DMS53 (cell line): ENCODE results near the gene MALRD1.
A peak's percentile ranks its signal among the peaks of the same experiment; 100 is the strongest.

Source experiments
- DNase-seq: peaks from one replicate; lab custom pipeline; 2025; lab: John Stamatoyannopoulos, UW

Gene MALRD1

GRCh38 chr10:19111501-19112267, 63.1 kb downstream of the MALRD1 start:
- DNase-seq = no peak

DNA sequence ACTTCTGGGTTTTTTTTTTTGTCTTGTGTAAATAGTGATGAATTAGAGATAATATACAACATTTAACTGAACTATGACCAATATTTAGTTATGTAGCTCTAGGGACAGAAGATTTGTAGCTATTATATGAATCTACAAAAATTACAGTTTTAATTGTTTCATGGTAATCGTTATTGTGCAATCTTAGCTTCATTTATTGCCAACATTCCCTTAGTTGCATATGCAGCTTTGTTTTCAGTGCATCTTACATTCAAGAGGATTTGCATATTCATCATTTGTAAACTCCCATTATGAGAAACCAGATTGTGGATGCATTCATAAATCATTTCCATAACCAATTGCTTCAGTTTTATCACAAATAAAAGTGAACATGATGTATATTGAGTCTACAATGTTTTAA, 68.8 kb downstream of the MALRD1 start:
- DNase-seq = no peak

DNA sequence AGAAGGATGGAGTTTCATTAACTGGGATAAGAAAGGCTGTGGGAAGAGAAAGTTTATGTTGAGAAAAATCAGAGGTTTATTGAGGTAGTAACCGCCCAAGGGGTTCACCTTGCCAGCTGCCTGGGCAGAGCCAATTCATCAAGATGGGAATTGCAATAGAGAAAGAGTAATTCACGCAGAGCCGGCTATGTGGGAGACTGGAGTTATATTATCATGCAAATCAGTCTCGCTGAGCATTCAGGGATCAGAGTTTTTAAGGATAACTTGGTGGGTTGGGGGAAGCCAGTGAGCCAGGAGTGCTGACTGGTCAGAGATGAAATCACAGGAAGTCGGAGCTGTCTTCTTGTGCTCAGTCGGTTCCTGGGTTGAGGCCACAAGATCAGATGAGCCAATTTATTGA, 70.6 kb downstream of the MALRD1 start:
- DNase-seq = no peak

DNA sequence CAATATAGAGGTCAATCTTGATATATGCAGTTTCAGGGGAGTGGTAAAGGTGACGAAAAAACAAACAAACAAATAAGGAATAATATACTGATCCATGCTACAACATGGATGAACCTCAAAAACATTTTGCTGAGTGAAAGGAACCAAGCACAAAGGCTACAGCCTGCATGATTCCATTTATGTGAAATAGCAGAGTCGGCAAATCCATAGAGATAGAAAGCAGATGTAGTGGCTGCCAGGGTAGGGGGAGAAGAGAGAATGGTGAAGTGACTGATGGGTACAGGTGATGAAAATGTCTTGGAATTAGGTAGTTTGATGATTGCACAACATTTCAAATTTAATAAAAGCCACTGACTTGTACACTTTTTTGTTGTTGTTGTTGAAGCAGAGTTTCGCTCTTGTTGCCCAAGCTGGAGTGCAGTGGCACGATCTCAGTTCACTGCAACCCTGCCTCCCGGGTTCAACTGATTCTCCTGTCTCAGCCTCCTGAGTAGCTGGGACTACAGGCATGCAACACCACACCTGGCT, 71.8 kb downstream of the MALRD1 start:
- no peak for DNase-seq

DNA sequence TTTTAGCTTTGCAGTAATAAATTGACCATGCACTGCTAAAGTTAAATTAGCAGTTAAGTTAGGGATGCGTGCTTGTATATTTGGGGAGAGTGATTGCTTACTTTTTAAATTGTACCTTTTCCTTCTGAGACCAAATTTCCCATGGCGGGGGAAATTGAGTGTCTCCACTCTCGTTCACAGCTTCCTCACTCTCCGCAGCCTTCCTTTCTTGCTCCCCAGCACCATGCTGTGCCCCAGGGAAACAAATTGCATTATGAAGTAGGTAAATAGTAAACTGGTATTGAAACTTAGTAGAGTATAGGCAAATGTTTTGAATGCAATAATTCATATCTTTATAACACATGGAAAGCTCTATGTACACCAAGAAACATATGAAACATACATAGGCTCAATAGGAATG, 85.4 kb downstream of the MALRD1 start:
- no peak for DNase-seq

DNA sequence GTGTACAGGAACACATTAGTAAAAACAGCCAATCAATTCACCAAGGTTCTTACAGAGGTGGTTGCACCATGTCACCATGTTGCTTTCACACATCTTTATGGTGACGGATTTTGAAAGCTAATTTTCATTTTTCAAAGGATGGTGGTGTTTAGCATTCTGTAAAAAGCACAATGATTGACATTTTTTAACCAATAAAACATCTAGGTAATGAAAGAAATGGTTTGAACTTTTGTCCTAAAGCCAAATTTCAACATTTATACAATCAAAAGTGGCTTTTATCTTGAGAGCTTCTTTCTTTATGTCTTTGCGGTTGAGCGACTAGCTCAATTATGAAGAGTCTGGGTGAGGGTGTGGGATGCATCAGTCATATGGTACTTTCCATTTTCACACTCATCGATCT, 94.4 kb downstream of the MALRD1 start:
- DNase-seq = no peak

- DNase-seq = no peak
These were observed 95.6 kb downstream of the MALRD1 start for GRCh38 chr10:19144206-19144605.

DNA sequence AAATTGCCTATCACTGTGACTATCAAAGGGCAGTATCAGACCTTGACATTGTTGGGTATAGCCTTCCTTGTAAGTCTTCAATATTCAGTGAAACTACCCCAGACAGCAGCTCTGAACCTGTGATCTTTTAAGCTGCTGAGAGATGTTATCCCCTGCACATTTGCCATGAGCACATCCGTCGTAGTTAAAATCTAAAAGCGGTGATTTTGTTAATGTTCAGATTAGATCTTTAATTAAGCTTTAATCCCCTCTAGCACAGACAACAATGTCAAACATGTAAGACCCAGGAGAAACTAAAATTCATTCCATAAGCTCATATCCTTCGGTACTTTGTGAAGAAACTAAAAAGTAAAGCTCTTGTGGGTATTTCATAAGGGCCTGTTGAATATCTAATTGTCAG, 105.8 kb downstream of the MALRD1 start:
- DNase-seq = no peak

GRCh38 chr10:19158358-19158757, 109.8 kb downstream of the MALRD1 start:
- DNase-seq = no peak

- DNase-seq = no peak
These were observed 110.3 kb downstream of the MALRD1 start for GRCh38 chr10:19158870-19159269.

DNA sequence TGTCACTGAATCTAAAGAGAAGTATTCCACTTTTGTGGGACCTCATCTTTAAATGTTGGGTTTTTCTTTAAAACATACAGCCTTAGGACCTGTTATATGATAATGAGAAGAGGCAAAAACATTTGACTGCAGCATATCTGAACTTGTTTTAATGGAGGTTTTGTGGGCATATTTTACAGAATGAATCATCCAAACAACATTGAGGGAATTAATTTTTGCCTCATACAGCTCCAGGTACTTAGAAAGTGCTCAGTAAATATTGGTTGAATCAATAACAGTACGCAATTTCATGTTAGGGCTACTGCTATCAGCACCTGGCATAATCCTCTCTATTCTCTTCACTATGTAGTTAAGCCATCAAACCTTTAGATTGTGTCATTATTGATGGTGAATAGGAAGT, 115.9 kb downstream of the MALRD1 start:
- peak; percentile 28 for DNase-seq

DNA sequence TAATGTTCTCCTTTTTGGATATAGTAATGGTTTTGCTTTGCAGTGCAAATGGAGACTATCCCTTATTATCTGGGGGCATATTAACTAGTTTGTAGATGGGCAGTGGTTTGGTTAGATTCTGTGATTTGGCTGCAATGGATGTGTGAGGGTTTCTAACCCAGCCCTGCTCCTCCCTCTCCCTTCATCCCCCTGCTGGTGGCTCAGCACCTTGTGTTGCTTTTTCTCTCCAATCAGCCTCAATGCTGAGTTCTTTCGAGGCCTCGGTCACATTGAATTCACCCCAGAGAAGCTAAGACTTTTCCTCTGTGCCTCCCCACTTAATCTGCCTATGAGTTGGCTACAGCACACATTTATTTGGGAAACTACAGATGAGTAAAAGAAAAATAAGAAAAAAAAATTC, 120.0 kb downstream of the MALRD1 start:
- peak; percentile 55 for DNase-seq

- DNase-seq = no peak
These were observed 120.4 kb downstream of the MALRD1 start for GRCh38 chr10:19169041-19169440.

DNA sequence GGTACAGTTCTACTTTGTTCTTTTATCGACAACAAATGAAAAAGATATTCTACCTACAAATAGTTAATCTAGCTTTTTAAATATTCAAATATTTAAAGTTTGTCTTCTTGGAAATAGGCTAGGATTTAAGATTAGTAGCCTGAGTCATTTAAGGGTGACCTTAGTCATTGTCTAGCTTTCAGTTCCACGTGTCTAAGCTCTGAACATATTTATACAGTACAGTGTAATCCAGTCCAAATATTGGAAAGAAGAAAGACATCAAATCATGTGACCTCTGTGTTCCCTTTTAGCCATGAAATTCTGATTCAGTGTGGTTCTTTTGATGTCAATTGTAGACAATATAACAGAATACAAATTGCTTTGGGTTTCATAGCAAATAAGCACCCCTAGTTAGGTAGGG, 121.1 kb downstream of the MALRD1 start:
- DNase-seq = peak; percentile 81

- peak; percentile 85 for DNase-seq
These were observed 130.1 kb downstream of the MALRD1 start for GRCh38 chr10:19178675-19179074.

- no peak for DNase-seq
These were observed 136.3 kb downstream of the MALRD1 start for GRCh38 chr10:19184891-19185290.

- DNase-seq = no peak
These were observed 146.3 kb downstream of the MALRD1 start for GRCh38 chr10:19194866-19195265.

GRCh38 chr10:19195698-19196097, 147.1 kb downstream of the MALRD1 start:
- no peak for DNase-seq

DNA sequence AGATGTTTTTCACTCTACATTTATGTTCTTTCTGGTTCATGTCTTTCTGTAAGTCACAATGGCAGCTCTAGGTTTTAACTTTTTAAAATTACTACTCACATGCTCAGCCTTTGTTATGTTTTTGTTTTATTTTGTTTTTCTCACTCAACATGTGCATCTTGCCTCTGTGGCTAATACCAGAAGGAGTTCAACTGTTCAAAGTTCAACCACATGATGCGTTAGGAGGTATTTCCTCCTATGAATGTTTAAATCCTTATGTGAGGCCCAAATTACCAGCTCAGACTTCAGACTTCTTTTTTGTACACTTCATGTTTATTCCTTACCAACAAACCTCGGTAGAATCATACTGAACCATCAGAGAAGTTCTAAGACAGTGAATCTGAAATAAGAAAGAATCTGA, 151.6 kb downstream of the MALRD1 start:
- DNase-seq = no peak

DNA sequence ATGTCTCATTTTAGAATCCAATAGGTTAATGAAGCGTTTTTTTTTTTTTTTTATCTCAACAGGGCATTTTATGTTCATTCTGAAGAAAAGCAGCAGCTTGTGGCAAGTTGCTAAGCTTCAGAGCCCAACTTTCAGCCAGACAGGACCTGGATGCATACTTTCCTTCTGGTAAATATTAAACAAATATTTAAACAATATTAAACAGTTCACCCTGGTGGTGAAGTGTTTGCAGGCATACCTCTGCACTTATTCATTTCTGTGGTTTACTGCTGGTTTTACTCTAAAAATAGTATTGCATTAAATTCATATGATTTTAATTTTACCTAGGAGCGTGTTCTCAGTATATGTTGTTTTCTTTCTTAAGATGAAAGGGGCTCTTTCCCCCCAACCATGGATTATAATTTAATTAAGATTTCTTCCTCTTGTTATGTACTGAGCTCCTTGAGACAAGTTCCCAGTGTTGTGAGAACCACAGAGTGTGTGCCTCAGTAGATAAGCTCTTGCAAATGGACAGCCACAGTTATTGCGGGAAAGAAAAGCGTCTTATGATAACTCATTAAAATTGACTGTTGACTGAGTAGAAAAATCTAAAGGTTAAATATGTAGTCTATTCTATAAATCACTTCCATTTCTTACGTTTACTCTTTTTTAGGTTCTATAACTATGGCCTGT, 155.8 kb downstream of the MALRD1 start:
- peak; percentile 31 for DNase-seq

GRCh38 chr10:19209319-19209718, 160.7 kb downstream of the MALRD1 start:
- no peak for DNase-seq

GRCh38 chr10:19212590-19212989, 164.0 kb downstream of the MALRD1 start:
- no peak for DNase-seq

- DNase-seq = no peak
These were observed 172.6 kb downstream of the MALRD1 start for GRCh38 chr10:19221216-19221615.

- no peak for DNase-seq
These were observed 177.4 kb downstream of the MALRD1 start for GRCh38 chr10:19226025-19226424.
